SHP77 (cell line): ENCODE measurements around the gene MTO1.
"Not testable (repeated sequence)": the region's sequence is repeated elsewhere in the genome, so short reads cannot be mapped to it uniquely, and the experiment has no call there.

Source experiments
- DNase-seq, 2 experiments: peaks; one replicate each; lab custom pipeline; 2025; lab: John Stamatoyannopoulos, UW

The MTO1 gene

GRCh38 chr6:73534628-73535027 lies 73.1 kb downstream of the MTO1 start:
- DNase-seq, result no peak

GRCh38 chr6:73537677-73538076 lies 76.1 kb downstream of the MTO1 start:
- DNase-seq, result no peak

GRCh38 chr6:73538116-73538779 lies 76.7 kb downstream of the MTO1 start:
- no peak for DNase-seq

- DNase-seq, result not testable (repeated sequence)
Measured at GRCh38 chr6:73542481-73542880, 80.9 kb downstream of the MTO1 start.

GRCh38 chr6:73542891-73543290 lies 81.4 kb downstream of the MTO1 start:
- no peak for DNase-seq

- DNase-seq, result no peak
Measured at GRCh38 chr6:73547036-73547435, 85.5 kb downstream of the MTO1 start.

GRCh38 chr6:73548458-73549446 lies 87.2 kb downstream of the MTO1 start:
- DNase-seq, result no peak

- not testable (repeated sequence) for DNase-seq
Measured at GRCh38 chr6:73551115-73551514, 89.6 kb downstream of the MTO1 start.

- DNase-seq, result not testable (repeated sequence)
Measured at GRCh38 chr6:73555380-73555949, 93.9 kb downstream of the MTO1 start.

GRCh38 chr6:73556836-73557235 lies 95.3 kb downstream of the MTO1 start:
- DNase-seq, result no peak
